Kidney epithelial cell (primary cell): ENCODE data around the gene INTS1. TPM values are rescaled to one million over a fixed set of nuclear protein-coding genes. Genes with fewer than 3 reads are reported as not detected.

ENCODE experiments used
- DNase-seq: peaks from one replicate; pipeline ENCODE4 v3.0.0-alpha.2; 2010; ENCODE audit warnings: low read depth
- H3K27me3 ChIP-seq: 2 replicates; pipeline ENCODE4 v1.6.0; 2011; ENCODE audit warnings: low read length; ENCODE audit not compliant: control insufficient read depth, insufficient read depth
- H3K36me3 ChIP-seq: 2 replicates; pipeline ENCODE4 v1.5.1; 2011; ENCODE audit warnings: low read length; ENCODE audit not compliant: control insufficient read depth, insufficient read depth
- H3K4me3 ChIP-seq: 2 replicates; pipeline ENCODE4 v1.5.1; 2011; ENCODE audit warnings: low read depth, mild to moderate bottlenecking, control low read depth, low read length
- CTCF ChIP-seq: IDR thresholded peaks from 2 replicates; pipeline ENCODE4 v1.5.1; 2011; ENCODE audit warnings: mild to moderate bottlenecking, moderate library complexity, low read length, control low read depth, inconsistent platforms; ENCODE audit not compliant: insufficient read depth, poor library complexity, severe bottlenecking
- total RNA-seq: library from RNA; depleted of rRNA; stranded (reverse); fragments of >200 nt; gene quantifications from 2 replicates; pipeline ENCODE4 v1.2.3, GENCODE V29; 2015

The INTS1 gene
- total RNA-seq, 1 donor from 2014 or later: 84.3 TPM

DNA sequence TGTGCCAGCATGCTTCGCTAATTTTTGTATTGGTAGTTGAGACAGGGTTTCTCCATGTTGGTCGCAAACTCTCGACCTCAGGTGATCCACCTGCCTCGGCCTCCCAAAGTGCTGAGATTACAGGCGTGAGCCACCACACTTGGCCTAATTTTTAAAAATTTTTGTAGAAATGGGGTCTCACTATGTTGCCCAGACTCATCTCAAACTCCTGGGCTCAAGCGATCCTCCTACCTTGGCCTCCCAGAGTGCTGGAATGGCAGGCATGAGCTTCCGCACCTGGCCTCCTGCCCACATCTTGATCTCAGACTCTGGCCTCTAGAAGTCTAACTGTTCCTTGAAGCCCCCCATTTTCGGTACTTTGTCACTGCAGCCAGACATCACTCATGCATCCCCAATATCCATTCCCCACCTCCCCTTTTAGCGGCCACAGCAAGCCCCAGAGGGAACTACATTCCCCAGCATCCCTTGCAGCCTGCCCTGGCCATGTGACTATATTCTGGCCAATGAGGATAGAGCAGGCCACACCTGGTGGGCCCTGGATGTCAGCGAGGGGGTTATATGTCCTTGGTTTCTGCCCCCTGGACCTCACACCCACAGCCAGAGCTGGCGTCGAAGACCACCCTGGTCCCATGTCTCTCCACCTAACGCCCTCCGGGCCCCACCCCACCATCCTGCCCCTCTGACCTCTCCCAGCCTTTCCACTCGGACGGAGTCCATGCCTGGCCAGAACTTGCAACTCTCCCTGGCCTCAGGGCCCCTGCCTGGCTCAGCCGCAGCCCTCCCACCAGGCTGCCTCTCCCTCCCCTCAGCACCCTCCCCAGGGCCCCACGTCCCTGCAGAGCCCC, 78.7 kb downstream of the INTS1 start:
- Histone ChIP-seq H3K27me3 (peaks cover 48% of the 10 kb centered on the region), H3K4me3 (no peak overlapping the region), H3K36me3 (no peaks in the 10 kb centered on the region)
- DNase-seq: no peak
- TF ChIP-seq CTCF: no peak

GRCh38 chr7:1424041-1424440, 80.1 kb downstream of the INTS1 start:
- no peak overlapping the region for H3K4me3 ChIP-seq
- H3K36me3 ChIP-seq: no peaks in the 10 kb centered on the region
- DNase-seq: no peak
- H3K27me3 ChIP-seq: peaks cover 37% of the 10 kb centered on the region
- no peak for TF ChIP-seq CTCF

DNA sequence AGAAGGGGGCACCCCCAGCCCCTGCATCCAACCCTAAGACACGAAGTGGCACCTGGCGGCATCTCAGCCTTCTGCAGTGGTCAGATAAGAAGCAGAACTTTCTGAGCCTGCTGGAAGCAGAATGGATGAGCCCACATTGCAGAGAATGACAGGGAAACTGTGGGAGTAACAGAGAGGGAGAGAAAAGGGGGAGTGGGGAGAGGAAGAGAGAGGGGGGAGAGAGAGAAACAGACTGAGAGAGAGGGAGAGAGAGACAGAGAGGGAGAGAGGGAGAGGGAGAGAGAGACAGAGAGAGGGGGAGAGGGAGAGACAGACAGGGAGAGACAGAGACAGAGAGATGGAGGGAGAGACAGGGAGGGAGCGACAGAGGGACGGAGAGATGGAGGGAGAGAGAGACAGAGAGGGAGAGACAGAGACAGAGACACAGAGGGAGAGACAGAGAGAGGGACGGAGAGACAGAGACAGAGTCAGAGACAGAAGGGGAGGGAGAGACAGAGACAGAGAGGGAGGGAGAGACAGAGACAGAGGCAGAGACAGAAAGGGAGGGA, 80.9 kb downstream of the INTS1 start:
- Histone ChIP-seq H3K4me3 (no peak overlapping the region), H3K27me3 (peaks cover 32% of the 10 kb centered on the region), H3K36me3 (no peaks in the 10 kb centered on the region)
- no peak for TF ChIP-seq CTCF
- DNase-seq: no peak

- no peak for DNase-seq
- H3K27me3 ChIP-seq: peaks cover 32% of the 10 kb centered on the region
- no peak for TF ChIP-seq CTCF
- no peak overlapping the region for H3K4me3 ChIP-seq
- H3K36me3 ChIP-seq: no peaks in the 10 kb centered on the region
These were observed 81.5 kb downstream of the INTS1 start for GRCh38 chr7:1422512-1423263.

GRCh38 chr7:1421946-1422345, 82.2 kb downstream of the INTS1 start:
- peaks cover 34% of the 10 kb centered on the region for H3K27me3 ChIP-seq
- no peak overlapping the region for H3K4me3 ChIP-seq
- no peak for DNase-seq
- TF ChIP-seq CTCF: no peak
- no peaks in the 10 kb centered on the region for H3K36me3 ChIP-seq
